Measurements from ENCODE around the gene RIN1. TPM values are rescaled to one million over a fixed set of nuclear protein-coding genes. Genes with fewer than 3 reads are reported as not detected.
A peak's percentile ranks its signal among the peaks of the same experiment; 100 is the strongest.
"Not testable (repeated sequence)": the region's sequence is repeated elsewhere in the genome, so short reads cannot be mapped to it uniquely, and the experiment has no call there.

Gene RIN1
- polyA plus RNA-seq, 1 donor from 2014 or later = 0.28 TPM

DNA sequence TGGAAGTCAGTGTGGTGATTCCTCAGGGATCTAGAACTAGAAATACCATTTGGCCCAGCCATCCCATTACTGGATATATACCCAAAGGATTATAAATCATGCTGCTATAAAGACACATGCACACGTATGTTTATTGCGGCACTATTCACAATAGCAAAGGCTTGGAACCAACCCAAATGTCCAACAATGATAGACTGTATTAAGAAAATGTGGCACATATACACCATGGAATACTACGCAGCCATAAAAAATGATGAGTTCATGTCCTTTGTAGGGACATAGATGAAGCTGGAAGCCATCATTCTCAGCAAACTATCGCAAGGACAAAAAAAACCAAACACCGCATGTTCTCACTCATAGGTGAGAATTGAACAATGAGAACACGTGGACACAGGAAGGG is 15.5 kb downstream of the RIN1 start:
- not testable (repeated sequence) for H3K36me3 Mint-ChIP-seq, H3K27me3 Mint-ChIP-seq, H3K4me3 Mint-ChIP-seq, H3K9me3 Mint-ChIP-seq, H3K27ac Mint-ChIP-seq
- H3K4me1 Mint-ChIP-seq = peaks cover 11 to 20% (median 17%) of the 10 kb centered on the region in 3 donors

DNA sequence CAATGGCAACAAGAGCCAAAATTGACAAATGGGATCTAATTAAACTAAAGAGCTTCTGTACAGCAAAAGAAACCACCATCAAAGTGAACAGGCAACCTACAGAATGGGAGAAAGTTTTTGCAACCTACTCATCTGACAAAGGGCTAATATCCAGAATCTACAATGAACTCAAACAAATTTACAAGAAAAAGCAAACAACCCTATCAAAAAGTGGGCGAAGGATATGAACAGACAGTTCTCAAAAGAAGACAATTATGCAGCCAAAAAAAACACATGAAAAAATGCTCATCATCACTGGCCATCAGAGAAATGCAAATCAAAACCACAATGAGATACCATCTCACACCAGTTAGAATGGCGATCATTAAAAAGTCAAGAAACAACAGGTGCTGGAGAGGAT is 15.9 kb downstream of the RIN1 start:
- H3K36me3 Mint-ChIP-seq, H3K9me3 Mint-ChIP-seq, H3K4me3 Mint-ChIP-seq, H3K27ac Mint-ChIP-seq, H3K27me3 Mint-ChIP-seq: not testable (repeated sequence)
- H3K4me1 Mint-ChIP-seq = peaks cover 11 to 22% (median 17%) of the 10 kb centered on the region in 3 donors

DNA sequence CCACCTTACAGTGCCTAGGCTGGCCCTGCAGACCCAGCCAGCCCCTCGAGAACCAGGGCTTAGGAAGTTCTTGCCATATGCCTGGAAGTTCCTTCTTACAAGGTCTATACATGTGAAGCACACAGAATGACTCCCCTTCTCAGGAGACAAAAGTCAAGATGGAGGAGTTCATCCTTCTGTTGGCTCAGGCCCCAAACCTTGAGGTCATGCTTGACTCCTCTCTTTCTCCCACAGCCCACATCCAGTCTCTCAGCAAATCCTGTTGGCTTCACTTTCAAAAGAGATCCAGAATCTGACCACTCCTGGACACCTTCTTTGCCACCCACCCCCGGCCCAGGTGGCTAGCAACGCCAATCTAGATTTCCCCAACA is 17.6 kb downstream of the RIN1 start:
- peak overlapping the region; percentile 80 to 95 (median 95) for H3K27ac Mint-ChIP-seq
- H3K4me3 Mint-ChIP-seq = peak overlapping the region in 3 of 4 donors; percentile 10 to 77 (median 63)
- no peaks in the 10 kb centered on the region for H3K9me3 Mint-ChIP-seq
- H3K36me3 Mint-ChIP-seq = no peaks in the 10 kb centered on the region
- H3K4me1 Mint-ChIP-seq = peaks cover 11 to 26% (median 17%) of the 10 kb centered on the region in 3 donors
- no peaks in the 10 kb centered on the region for H3K27me3 Mint-ChIP-seq

DNA sequence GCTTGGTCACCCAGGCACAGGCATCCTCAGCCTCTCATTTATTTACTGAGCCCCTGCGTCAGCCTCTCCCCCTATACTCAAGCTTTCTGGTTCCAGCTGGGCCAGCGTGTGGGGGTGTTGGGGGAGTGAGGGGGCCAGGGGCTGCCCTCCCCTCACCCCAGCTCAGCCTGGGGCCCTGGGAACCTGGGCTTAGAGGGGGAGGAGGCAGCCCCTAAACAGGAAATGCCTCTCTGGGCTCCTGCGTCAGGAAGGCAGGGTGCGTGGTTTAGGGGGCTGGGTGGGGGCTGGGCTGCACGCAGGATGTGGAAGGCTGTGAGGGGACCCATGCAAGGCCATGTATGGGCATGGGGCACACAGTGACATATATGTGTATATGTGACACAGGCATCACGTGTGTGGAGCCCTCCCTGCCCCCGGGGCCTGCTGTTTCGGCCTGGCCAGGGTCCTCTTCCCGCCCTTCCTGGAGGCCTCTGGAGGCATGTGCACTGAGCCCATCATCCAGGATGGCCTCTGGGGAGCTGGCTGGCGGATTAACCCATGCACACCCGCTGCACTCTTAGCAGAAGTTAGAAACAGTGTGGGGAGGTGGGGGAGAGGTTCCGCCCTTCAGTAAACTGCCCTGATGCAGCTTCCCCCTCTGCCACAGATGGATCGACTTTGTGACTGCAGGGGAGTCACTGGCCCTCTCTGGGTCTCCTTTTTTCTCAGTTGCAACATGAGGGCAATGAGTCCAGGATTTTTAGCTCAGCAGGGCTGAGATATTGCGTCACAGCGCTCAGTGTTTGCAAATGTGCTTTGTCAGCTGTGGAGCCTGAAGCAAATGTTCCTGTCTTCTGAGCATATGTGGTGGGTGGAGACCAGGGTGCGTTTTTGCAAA is 18.3 kb downstream of the RIN1 start:
- Mint-ChIP-seq H3K4me1 (peaks cover 11 to 29% (median 17%) of the 10 kb centered on the region in 3 donors), H3K27me3 (no peaks in the 10 kb centered on the region), H3K36me3 (no peaks in the 10 kb centered on the region), H3K27ac (peak overlapping the region; percentile 93 to 95 (median 95)), H3K4me3 (peak overlapping the region in 3 of 4 donors; percentile 10 to 88 (median 87)), H3K9me3 (no peaks in the 10 kb centered on the region)

DNA sequence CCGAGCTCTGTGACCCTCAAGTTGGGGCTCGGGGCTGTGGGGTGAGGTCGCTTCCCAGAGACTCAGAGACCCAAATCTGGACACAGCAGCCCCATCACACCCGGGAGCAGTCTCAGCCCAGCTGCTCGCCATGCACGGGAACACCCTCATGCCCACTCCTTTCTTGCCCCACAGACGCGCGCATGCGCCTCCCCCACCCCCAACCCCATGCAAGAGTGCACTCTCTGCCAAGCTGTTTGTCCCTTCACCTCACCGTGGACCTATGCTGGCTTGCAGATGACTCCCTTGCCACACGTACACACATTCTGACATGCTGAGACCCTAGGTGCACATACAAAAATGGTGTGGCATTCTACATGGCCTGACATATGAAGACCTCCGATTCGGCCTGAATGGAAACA is 18.9 kb downstream of the RIN1 start:
- peak overlapping the region; percentile 10 to 87 (median 52) for H3K4me3 Mint-ChIP-seq
- no peaks in the 10 kb centered on the region for H3K27me3 Mint-ChIP-seq
- H3K4me1 Mint-ChIP-seq = peaks cover 11 to 29% (median 17%) of the 10 kb centered on the region in 3 donors
- H3K36me3 Mint-ChIP-seq = no peaks in the 10 kb centered on the region
- H3K27ac Mint-ChIP-seq = peak overlapping the region; percentile 93 to 95 (median 95)
- no peaks in the 10 kb centered on the region for H3K9me3 Mint-ChIP-seq

DNA sequence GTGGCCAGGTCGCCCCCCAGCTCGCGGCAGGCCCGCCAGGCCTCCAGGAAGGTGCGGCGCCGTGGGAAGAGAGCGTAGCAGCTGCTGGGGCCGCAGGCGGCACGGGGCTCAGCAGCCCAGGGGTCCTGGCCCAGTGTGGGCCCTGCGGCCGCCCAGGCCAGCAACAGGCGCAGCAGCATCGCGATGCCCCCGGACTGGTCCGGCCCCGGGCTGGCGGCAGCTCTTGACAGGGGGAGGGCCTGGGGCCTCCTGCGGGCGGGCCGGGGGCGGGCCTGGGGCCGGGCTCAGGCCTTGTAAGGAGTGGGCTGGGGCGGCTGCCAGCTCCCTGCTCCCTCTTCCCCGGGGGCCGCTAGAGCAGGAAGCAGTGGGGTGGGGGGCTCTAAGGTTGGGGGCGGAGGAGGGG is 19.4 kb downstream of the RIN1 start, which contains the start of gene CD248:
Gene CD248, minus strand, starts transcription at position 196 of the 403 bp plus-strand sequence. Its CDS starts 17 bp downstream, at position 179.
- peak within 1 kb of the TSS; percentile 93 to 95 (median 95) for H3K27ac Mint-ChIP-seq
- peaks cover 11 to 29% (median 17%) of the 10 kb centered on the region in 3 donors for H3K4me1 Mint-ChIP-seq
- no peaks in the 10 kb centered on the region for H3K36me3 Mint-ChIP-seq

DNA sequence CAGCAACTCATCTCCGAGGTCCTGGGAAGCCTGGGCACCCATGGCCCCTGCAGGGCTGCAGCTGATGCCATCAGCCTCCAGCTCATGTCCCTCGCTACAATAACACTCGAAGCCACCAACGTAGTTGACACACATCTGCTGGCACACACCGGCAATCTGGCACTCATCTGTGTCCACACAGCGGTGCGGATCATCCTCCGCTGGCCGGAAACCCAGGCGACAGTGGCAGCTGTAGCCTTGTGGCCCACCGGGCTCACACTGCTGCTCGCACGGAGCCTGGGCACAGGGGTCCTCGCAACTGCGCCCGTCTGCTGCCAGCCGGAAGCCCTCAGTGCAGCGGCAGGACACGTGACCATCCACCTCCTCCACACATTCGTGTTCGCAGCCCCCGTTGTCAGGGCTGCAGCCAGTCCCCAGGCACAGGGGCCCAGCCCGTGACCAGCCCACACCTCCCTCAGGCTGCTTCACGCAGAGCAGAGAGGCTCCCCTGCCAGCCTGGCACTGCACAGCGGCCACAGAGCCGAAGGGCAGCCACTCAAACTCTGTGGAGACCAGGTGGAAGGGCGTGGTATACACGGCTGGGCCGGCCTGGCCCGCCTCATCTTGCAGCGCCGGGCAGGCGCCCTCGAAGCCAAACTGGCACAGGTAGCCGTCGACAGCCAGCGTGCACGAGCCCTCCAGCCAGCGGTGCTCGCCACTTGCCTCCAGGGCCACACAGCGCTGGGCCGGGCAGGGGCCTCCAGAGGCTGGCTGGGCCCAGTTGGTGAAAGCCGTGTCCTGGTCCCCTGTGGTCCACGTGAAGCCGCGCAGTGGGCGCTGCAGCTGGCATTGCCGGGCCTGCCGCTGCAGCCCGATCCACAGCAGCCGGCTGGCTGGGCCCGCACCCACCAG is 20.1 kb downstream of the RIN1 start:
- peaks cover 11 to 29% (median 21%) of the 10 kb centered on the region in 3 donors for H3K4me1 Mint-ChIP-seq
- H3K4me3 Mint-ChIP-seq = peak overlapping the region in 2 of 4 donors; percentile 38 to 57
- no peaks in the 10 kb centered on the region for H3K9me3 Mint-ChIP-seq
- H3K36me3 Mint-ChIP-seq = no peaks in the 10 kb centered on the region
- peak overlapping the region in 2 of 3 donors; percentile 43 to 71 for H3K27ac Mint-ChIP-seq
- no peaks in the 10 kb centered on the region for H3K27me3 Mint-ChIP-seq

More for the DNA sequence above, 19.4 kb downstream of the RIN1 start, which contains the start of gene CD248:
- Mint-ChIP-seq H3K9me3 (no peaks in the 10 kb centered on the region), H3K4me3 (peak within 1 kb of the TSS; percentile 41 to 87 (median 60)), H3K27me3 (no peaks in the 10 kb centered on the region)

DNA sequence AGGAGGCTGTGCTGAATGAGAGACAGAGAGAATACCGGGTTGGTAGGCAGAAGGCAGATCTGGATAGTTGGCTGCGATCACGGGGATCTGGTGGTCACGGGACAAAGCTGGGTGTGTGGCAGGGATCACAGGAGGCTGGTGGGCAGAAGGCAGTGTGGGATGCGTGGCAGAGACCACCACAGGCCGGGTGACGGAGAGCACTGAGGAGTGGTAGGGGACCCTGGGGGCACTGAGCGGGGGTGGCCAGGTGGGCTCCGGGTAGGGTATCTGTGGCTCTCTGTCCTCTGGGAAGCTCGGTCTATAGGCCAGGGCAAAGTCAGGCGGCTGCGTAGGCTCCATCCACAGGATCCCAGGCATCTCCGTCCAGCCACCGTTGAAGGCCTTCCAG is 20.7 kb downstream of the RIN1 start:
- H3K27me3 Mint-ChIP-seq = no peaks in the 10 kb centered on the region
- no peaks in the 10 kb centered on the region for H3K36me3 Mint-ChIP-seq
- no peaks in the 10 kb centered on the region for H3K9me3 Mint-ChIP-seq
- H3K4me1 Mint-ChIP-seq = peaks cover 11 to 29% (median 21%) of the 10 kb centered on the region in 3 donors
- H3K27ac Mint-ChIP-seq = peak overlapping the region; percentile 43 to 88 (median 71)
- H3K4me3 Mint-ChIP-seq = peak overlapping the region in 2 of 4 donors; percentile 38 to 57

DNA sequence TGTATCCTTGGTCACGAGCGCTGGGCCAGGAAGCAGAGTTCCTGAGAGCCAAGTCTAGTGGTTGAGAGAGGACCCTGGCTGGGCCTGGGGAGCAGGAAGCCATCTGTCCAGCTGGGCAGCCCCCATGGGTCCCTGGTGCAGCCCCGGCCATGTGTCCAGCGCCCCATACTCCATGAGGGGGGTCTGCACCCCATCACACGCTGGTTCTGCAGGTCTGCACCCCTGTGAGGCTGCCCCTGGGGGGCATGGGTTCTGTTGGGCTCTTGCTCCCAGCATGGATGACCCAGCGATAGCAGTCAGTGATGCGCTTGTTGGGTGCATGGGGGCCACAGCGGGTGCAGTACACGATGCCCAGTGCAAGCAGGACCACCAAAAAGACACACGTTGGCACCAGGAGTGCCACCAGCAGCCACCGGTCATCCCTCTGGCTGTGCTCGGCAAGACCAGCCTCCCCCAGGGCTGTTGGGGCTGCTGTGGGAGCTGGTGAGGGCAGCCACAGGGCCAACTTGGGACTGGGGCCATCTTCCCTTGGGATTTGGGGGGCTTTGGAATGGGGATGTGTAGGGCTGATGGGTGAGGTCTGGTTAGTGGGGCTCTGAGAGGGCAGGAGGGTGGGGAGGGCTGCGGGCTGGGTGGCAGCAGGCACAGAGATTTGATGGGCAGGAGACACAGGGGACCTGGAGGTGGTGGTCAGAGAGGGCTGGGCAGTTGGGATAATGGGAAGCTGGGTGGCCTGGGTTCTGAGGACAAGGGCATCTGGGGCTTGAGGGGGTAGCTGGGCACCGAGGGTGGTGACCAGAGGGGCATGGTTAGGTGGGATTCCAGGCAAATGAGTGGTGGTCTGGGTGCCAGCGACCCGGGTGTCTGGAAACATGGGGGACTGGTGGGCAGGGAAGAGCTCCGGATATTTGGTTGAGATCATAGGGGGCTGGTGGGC is 21.4 kb downstream of the RIN1 start:
- Mint-ChIP-seq H3K27ac (peak overlapping the region; percentile 18 to 88 (median 18)), H3K27me3 (no peaks in the 10 kb centered on the region), H3K9me3 (no peaks in the 10 kb centered on the region), H3K4me3 (peak overlapping the region in 3 of 4 donors; percentile 41 to 58 (median 57)), H3K4me1 (peaks cover 11 to 28% (median 21%) of the 10 kb centered on the region in 3 donors), H3K36me3 (no peaks in the 10 kb centered on the region)

DNA sequence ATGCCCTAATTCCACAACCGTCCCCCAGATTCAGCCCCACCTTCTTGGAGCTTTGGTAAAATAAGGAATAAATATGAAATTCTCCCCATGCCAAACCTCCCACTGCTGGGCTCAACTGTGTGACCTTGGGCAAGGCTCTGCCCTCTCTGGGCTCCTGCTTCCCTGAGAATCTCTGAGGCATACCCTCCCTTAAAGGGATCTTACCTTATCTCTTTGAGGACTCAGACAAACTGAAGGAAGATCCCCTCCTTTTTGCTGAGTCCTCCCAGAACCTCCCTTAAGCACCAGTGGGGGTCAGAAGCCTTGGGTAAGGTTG is 22.1 kb downstream of the RIN1 start:
- Mint-ChIP-seq H3K36me3 (no peaks in the 10 kb centered on the region), H3K9me3 (no peaks in the 10 kb centered on the region), H3K27me3 (no peaks in the 10 kb centered on the region), H3K27ac (peak overlapping the region; percentile 18 to 23 (median 18)), H3K4me3 (peak overlapping the region in 1 of 4 donors; percentile 6), H3K4me1 (peaks cover 11 to 27% (median 21%) of the 10 kb centered on the region in 3 donors)

DNA sequence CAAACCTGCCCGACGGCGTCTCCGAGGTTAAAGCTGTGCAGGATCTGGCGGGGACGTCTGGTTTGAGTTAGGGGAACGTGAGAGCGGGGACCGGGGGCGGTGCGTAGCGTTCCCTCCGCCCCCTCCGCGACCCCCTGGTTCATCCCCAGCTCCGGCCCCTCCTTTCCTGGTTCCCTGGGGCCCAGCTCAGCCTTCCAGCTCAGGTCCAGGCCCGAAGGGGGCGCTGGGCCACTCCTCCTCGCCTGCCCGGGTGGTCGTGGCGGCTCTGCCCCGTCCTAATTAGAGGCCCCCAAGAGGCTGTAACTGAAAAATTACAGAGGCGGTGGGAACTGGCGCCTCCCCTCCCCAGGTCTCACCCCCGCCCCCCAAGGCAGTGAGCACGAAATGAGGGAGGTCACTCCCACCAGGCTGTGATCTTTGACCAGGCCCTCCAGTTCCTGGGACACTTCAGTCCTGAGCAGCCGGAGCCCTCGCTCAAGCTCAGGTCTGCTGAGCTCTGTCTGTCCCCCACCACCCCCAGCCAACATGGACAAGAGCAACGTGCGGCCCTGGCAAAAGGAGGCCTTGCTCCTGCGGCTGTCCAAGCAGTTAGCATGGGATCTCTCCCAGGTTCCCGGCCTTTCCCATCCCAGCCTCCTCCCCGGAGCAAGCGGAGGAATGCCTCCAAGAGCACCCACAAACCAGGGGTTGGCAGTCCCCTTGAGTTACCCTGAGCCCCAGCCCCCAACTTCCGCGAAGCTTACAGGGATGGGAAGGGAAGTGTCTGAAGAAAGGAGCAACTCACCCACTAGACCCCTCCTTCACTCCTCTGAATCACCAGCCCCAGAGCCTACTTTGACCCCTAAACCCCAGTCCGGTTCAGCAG is 22.7 kb downstream of the RIN1 start:
- Mint-ChIP-seq H3K9me3 (no peaks in the 10 kb centered on the region), H3K4me1 (peaks cover 5 to 22% (median 15%) of the 10 kb centered on the region in 3 donors), H3K4me3 (peak overlapping the region; percentile 88 to 100 (median 96)), H3K27ac (peak overlapping the region; percentile 83 to 99 (median 94)), H3K27me3 (no peaks in the 10 kb centered on the region), H3K36me3 (no peaks in the 10 kb centered on the region)

DNA sequence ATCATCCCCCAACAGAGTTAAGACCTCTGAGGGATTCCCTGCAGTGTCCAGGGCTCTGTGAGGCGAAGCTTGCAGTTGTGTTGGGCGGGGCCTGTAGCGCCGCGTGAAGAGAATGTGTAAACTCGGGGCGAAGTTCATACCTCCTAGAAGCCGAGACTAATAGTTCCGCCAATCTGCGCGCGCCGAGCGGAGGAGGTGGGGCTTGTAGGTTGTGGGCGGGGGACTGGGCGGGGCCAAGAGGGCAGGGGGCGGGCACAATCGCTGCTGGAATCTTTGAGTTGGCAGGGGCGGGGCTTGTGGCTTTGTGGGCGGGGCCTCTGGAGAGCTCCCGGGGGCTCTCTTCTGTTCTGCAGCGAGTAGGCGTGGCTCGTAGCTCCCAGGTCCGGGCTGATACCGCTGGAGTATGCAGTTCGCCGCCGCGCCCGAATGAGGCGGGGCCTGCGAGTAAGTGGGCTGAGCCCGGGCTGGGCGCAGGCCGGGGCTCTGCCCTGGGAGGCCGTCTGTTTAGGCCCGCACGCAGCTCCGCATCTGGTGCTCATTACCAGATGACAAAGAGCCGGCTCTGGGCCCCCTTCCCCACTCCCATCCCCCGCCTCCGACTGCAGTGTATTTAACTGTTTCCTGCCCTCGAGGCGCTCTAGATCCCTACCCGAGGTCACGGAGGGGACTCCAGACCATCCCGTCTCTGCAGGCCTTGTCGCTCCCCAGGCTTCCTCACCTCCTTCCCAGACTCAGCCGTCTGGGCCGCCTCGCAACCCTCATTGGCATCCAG is 23.5 kb downstream of the RIN1 start:
- Mint-ChIP-seq H3K4me1 (peaks cover 0 to 14% (median 9%) of the 10 kb centered on the region in 3 donors), H3K36me3 (no peaks in the 10 kb centered on the region), H3K27me3 (no peaks in the 10 kb centered on the region), H3K4me3 (peak overlapping the region; percentile 88 to 100 (median 96)), H3K9me3 (no peaks in the 10 kb centered on the region), H3K27ac (peak overlapping the region; percentile 83 to 99 (median 94))

Data from IgD-negative memory B cell (primary cell).